GM23248 (cell line): ENCODE measurements around the gene TSPAN5. TPM values are rescaled to one million over a fixed set of nuclear protein-coding genes. Genes with fewer than 3 reads are reported as not detected.

ENCODE experiments used
- DNase-seq: peaks from one replicate; pipeline ENCODE4 v3.0.0-alpha.2; 2015
- H2AFZ ChIP-seq: fragments of 200-600 bp; sonication (generic); 2 replicates; pipeline ENCODE4 v1.6.1; 2016; ENCODE audit warnings: antibody characterized with exemption
- H3F3A ChIP-seq: fragments of 200-600 bp; sonication (generic); 2 replicates; pipeline ENCODE4 v1.6.1; 2016; ENCODE audit warnings: mild to moderate bottlenecking, antibody characterized with exemption, mixed run types; ENCODE audit not compliant: insufficient read depth
- H3K27ac ChIP-seq: fragments of 200-600 bp; sonication (generic); 2 replicates; pipeline ENCODE4 v1.5.1; 2016; ENCODE audit warnings: mild to moderate bottlenecking
- H3K27me3 ChIP-seq: fragments of 200-600 bp; sonication (generic); replicated peaks from 2 replicates; pipeline ENCODE4 v1.6.1; 2016; ENCODE audit warnings: mild to moderate bottlenecking; ENCODE audit not compliant: insufficient read depth
- H3K36me3 ChIP-seq: fragments of 200-600 bp; sonication (generic); 2 replicates; pipeline ENCODE4 v1.6.1; 2016; ENCODE audit warnings: low read depth, mild to moderate bottlenecking
- H3K4me1 ChIP-seq: fragments of 200-600 bp; sonication (generic); 2 replicates; pipeline ENCODE4 v1.6.1; 2016; ENCODE audit warnings: mild to moderate bottlenecking; ENCODE audit not compliant: insufficient read depth
- H3K4me2 ChIP-seq: fragments of 200-600 bp; sonication (generic); one replicate; pipeline ENCODE4 v1.6.1; 2016; ENCODE audit warnings: mild to moderate bottlenecking; ENCODE audit not compliant: unreplicated experiment
- H3K4me3 ChIP-seq: fragments of 200-600 bp; sonication (generic); 2 replicates; pipeline ENCODE4 v1.5.1; 2016; ENCODE audit warnings: mild to moderate bottlenecking
- H3K79me2 ChIP-seq: fragments of 200-600 bp; sonication (generic); 2 replicates; pipeline ENCODE4 v1.6.1; 2016; ENCODE audit warnings: mild to moderate bottlenecking; ENCODE audit not compliant: insufficient read depth
- H3K9ac ChIP-seq: fragments of 200-600 bp; sonication (generic); 2 replicates; pipeline ENCODE4 v1.6.1; 2016; ENCODE audit warnings: mild to moderate bottlenecking
- H3K9me2 ChIP-seq: fragments of 200-600 bp; sonication (generic); 2 replicates; pipeline ENCODE4 v1.6.1; 2016; ENCODE audit warnings: mixed run types, mild to moderate bottlenecking, moderate library complexity; ENCODE audit not compliant: insufficient read depth
- H3K9me3 ChIP-seq: fragments of 200-600 bp; sonication (generic); one replicate; pipeline ENCODE4 v1.6.1; 2017; ENCODE audit warnings: low read depth
- H4K20me1 ChIP-seq: fragments of 200-600 bp; sonication (generic); 2 replicates; pipeline ENCODE4 v1.6.0; 2016; ENCODE audit not compliant: insufficient read depth
- EZH2 ChIP-seq: fragments of 200-600 bp; sonication (generic); IDR thresholded peaks from 2 replicates; pipeline ENCODE4 v1.6.1; 2018; ENCODE audit warnings: antibody characterized with exemption, mild to moderate bottlenecking; ENCODE audit not compliant: insufficient read depth, poor library complexity, severe bottlenecking
- EZH2phosphoT487 ChIP-seq: fragments of 200-600 bp; sonication (generic); IDR thresholded peaks from 2 replicates; pipeline ENCODE4 v1.6.1; 2018; ENCODE audit warnings: antibody characterized with exemption, moderate library complexity, mild to moderate bottlenecking, low read depth; ENCODE audit not compliant: insufficient read depth
- WGBS, 2 experiments: methylation state at CpG; one replicate each; pipeline ENCODE4 v1.1.6; 2015 to 2017; ENCODE audit warnings: low lambda C conversion rate in 2 of 2, low coverage in 1 of 2; ENCODE audit errors: missing lambda C conversion rate in 2 of 2; 5-methylcytosine and 5-hydroxymethylcytosine counted together
- in situ Hi-C: fragments of 300-500 bp; cut with MboI; formaldehyde crosslinking; loops from 2 replicates; pipeline ENCODE4 v1.15.0; 2020
- polyA plus RNA-seq: library from polyadenylated mRNA; unstranded; fragments of >200 nt; fragmentation: Nextera tagmentation; extraction: Ambion mirVana; gene quantifications from 2 replicates; pipeline ENCODE4 v1.2.1, GENCODE V29; 2016
- total RNA-seq: library from RNA; depleted of rRNA; stranded (reverse); fragments of >200 nt; shearing (Covaris generic); gene quantifications from 2 replicates; pipeline ENCODE4 v1.2.3, GENCODE V29; 2014

The TSPAN5 gene
- total and polyA plus RNA-seq, 2 experiments from 2014 or later = 61.9 to 76.6 TPM

DNA sequence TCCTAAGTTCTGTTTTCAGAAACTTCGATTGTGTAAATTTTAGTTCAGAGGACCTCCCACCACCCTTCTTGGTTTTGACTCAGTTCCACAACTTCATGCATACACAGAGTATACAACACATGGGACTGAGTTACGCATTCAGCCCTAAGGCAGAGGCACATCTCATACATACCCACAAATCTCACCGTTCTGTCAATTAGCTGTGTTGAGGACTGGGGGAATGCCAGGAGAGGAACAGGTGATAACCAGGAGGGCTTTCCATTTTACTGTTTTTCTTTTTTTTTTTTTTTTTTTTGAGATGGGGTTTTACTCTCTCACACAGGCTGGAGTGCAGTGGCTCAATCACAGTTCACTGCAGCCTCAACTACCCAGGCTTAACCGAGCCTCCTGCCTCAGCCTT, 150.2 kb downstream of the TSPAN5 start:
- Histone ChIP-seq H2AFZ (no peak overlapping the region), H3F3A (peaks cover 48% of the 10 kb centered on the region), H3K79me2 (peaks cover 88% of the 10 kb centered on the region), H3K9me2 (no peaks in the 10 kb centered on the region), H4K20me1 (no peaks in the 10 kb centered on the region), H3K27ac (peak overlapping the region; percentile 90), H3K4me3 (no peak overlapping the region), H3K9me3 (no peaks in the 10 kb centered on the region), H3K9ac (peak overlapping the region; percentile 75), H3K4me2 (no peak overlapping the region), H3K27me3 (no peaks in the 10 kb centered on the region), H3K4me1 (peaks cover 57% of the 10 kb centered on the region), H3K36me3 (no peaks in the 10 kb centered on the region; the same call in 1 of the 2 replicates)
- TF ChIP-seq EZH2phosphoT487 (no peak), EZH2 (no peak)
- 98 to 100% methylated on average over 4 of the region's 4 CpGs for WGBS, 2 experiments
- in situ Hi-C loops = no loop called here
- DNase-seq = no peak

DNA sequence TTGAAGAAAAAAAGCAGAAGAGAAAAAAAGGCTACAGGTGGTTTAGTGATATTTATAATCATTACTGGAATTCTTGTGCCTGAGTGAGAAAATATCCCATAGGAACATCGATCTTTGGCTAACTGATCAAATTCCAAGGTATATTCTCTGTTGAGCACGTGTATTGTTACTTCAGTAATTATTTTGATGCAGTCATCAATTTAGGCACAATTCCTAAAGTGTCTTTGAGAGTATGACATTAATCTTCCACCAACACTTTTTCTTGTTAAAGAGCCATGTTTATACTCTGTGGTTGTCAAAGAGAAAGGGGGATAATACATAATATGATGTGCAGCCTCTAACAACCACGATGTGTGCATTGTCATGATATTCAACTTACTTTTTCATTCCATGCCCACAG, 151.1 kb downstream of the TSPAN5 start:
- H3K4me1 ChIP-seq = peaks cover 59% of the 10 kb centered on the region
- no peak for DNase-seq
- H3K4me2 ChIP-seq = no peak overlapping the region
- H2AFZ ChIP-seq = no peak overlapping the region
- H3K9ac ChIP-seq = no peak overlapping the region
- H3K9me2 ChIP-seq = no peaks in the 10 kb centered on the region
- H3K27ac ChIP-seq = peak overlapping the region; percentile 90; the same call in 1 of the 2 replicates
- no peaks in the 10 kb centered on the region; the same call in 1 of the 2 replicates for H3K36me3 ChIP-seq
- in situ Hi-C loops = no loop called here
- no peak overlapping the region for H3K4me3 ChIP-seq
- H3K27me3 ChIP-seq = no peaks in the 10 kb centered on the region
- no peak for TF ChIP-seq EZH2phosphoT487
- TF ChIP-seq EZH2 = no peak
- no peaks in the 10 kb centered on the region for H4K20me1 ChIP-seq
- peaks cover 48% of the 10 kb centered on the region for H3F3A ChIP-seq
- no peaks in the 10 kb centered on the region for H3K9me3 ChIP-seq
- 61 to 66% methylated on average over 3 of the region's 3 CpGs for WGBS, 2 experiments
- H3K79me2 ChIP-seq = peaks cover 88% of the 10 kb centered on the region

DNA sequence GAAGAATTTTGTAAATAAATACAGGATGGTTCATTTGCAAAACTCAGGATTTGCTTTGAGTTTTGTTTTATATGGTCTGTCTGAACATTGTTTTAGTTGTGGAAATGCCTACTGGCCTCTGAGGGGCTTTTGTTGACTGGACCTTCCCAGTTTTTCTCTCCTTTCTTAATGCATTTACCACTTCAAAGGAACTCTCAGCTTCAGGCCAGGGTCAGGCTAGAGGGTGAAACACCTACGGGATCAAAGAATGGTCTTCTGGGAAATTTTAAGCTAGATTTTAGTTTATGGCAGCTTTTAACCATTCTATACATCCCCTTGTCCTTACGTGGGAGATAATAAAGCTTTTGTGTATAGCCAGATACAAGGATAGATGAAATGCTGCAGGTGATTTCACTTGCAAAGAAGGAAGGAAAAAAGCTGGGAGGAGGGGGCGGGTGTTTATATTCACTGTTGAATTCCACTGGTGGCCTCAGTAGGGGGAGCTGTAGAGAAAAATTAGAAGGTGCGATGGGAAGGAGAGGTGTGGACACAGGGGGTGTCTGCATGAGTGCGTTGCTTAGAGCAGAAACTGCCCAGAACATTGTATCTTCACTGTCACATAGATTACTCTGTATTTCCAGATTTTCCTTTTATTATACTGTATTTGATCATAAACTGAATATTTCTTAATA, 151.8 kb downstream of the TSPAN5 start:
- Histone ChIP-seq H3K27ac (no peak overlapping the region), H3K9me3 (no peaks in the 10 kb centered on the region), H3K4me3 (no peak overlapping the region), H3K4me2 (no peak overlapping the region), H3K4me1 (peaks cover 57% of the 10 kb centered on the region), H3K9ac (no peak overlapping the region), H3K79me2 (peaks cover 88% of the 10 kb centered on the region), H2AFZ (no peak overlapping the region), H3K9me2 (no peaks in the 10 kb centered on the region), H4K20me1 (no peaks in the 10 kb centered on the region), H3F3A (peaks cover 46% of the 10 kb centered on the region), H3K27me3 (no peaks in the 10 kb centered on the region), H3K36me3 (no peaks in the 10 kb centered on the region; the same call in 1 of the 2 replicates)
- no peak for TF ChIP-seq EZH2
- TF ChIP-seq EZH2phosphoT487 = no peak
- DNase-seq = no peak
- 92% methylated on average over 5 of the region's 5 CpGs for WGBS, 2 experiments
- in situ Hi-C loops = no loop called here

DNA sequence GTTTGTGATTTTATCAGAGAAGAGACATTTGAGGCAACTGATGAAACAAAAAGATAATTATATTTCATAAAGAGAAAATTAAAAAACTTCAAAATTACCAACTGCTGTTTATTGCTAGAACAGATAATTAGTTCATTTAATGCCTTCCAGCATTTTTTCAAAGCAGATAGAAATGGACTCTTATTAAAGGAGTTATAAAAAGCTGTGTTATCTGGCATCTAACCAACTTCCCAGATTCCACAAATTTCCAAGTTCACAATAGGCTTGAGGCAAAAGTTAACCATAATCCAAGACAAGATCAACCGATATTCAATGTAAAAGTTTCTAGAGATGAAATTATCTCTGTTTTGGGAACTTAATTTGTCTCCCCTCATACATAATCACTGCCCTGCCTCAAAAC, 152.4 kb downstream of the TSPAN5 start:
- TF ChIP-seq EZH2phosphoT487 (no peak), EZH2 (no peak)
- H3K9me2 ChIP-seq = no peaks in the 10 kb centered on the region
- H3K4me1 ChIP-seq = peaks cover 51% of the 10 kb centered on the region
- H3K4me2 ChIP-seq = no peak overlapping the region
- H3F3A ChIP-seq = peaks cover 40% of the 10 kb centered on the region
- DNase-seq = no peak
- no peak overlapping the region for H3K27ac ChIP-seq
- H3K9ac ChIP-seq = no peak overlapping the region
- H3K4me3 ChIP-seq = no peak overlapping the region
- peaks cover 90% of the 10 kb centered on the region for H3K79me2 ChIP-seq
- H3K27me3 ChIP-seq = no peaks in the 10 kb centered on the region
- in situ Hi-C loops = no loop called here
- 90 to 97% methylated on average over 1 of the region's 1 CpG for WGBS, 2 experiments
- no peaks in the 10 kb centered on the region; the same call in 1 of the 2 replicates for H3K36me3 ChIP-seq
- no peaks in the 10 kb centered on the region for H4K20me1 ChIP-seq
- no peaks in the 10 kb centered on the region for H3K9me3 ChIP-seq
- H2AFZ ChIP-seq = no peak overlapping the region

DNA sequence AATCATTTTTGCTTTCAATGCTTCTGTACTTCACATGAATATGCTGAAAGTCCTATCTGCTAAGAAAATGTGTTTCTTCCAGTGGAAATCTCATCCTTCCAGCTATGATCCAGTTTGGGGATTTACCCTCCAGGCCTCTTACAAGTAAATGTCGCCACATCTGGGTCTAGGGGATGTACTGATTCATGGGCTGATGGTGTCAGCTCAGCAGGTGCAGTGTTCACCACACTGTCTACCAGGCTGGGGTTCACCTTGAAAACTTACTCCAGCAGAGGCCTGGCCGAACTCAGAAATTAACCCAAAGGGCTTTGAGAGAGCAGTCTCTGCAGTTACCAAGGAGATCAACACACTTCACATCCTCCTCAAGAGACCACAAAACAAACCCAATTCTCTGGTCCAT, 154.3 kb downstream of the TSPAN5 start:
- no peak overlapping the region for H2AFZ ChIP-seq
- no peak overlapping the region for H3K27ac ChIP-seq
- H3K4me1 ChIP-seq = peaks cover 32% of the 10 kb centered on the region
- no peak for DNase-seq
- H3K36me3 ChIP-seq = no peaks in the 10 kb centered on the region; the same call in 1 of the 2 replicates
- WGBS, 2 experiments = 98 to 100% methylated on average over 2 of the region's 2 CpGs
- no peaks in the 10 kb centered on the region for H3K9me2 ChIP-seq
- TF ChIP-seq EZH2phosphoT487 (no peak), EZH2 (no peak)
- in situ Hi-C loops = no loop called here
- H4K20me1 ChIP-seq = no peaks in the 10 kb centered on the region
- peaks cover 98% of the 10 kb centered on the region for H3K79me2 ChIP-seq
- H3K27me3 ChIP-seq = no peaks in the 10 kb centered on the region
- H3K4me3 ChIP-seq = no peak overlapping the region
- H3F3A ChIP-seq = peaks cover 21% of the 10 kb centered on the region
- H3K9ac ChIP-seq = no peak overlapping the region
- H3K9me3 ChIP-seq = no peaks in the 10 kb centered on the region
- H3K4me2 ChIP-seq = no peak overlapping the region
